H1 (cell line): Measurements from ENCODE around the gene ACTR3C. TPM values are rescaled to one million over a fixed set of nuclear protein-coding genes. Genes with fewer than 3 reads are reported as not detected.

Source experiments
- CBX5 ChIP-seq: fragments of 300-800, 300-1000 bp; sonication (generic); IDR thresholded peaks from 2 replicates; pipeline ENCODE4 v1.7.1; 2016; ENCODE audit warnings: antibody characterized with exemption, low read length, low read depth
- NRF1 ChIP-seq: IDR thresholded peaks from 2 replicates; pipeline ENCODE4 v1.6.1; 2011; ENCODE audit warnings: mild to moderate bottlenecking, low read depth, low read length, improper control_type of control experiment
- TBP ChIP-seq: IDR thresholded peaks from 2 replicates; pipeline ENCODE4 v1.6.1; 2011; ENCODE audit warnings: low read depth, low read length, improper control_type of control experiment
- polyA plus RNA-seq, 7 experiments: library from polyadenylated mRNA; depleted of rRNA in 3 of 7; stranded (reverse) in 5 of 7; unstranded in 2 of 7; fragments of >200 nt in 5 of 7; fragments of 200-250 nt in 2 of 7; gene quantifications; 1 replicate in 5 of 7; 2 replicates in 1 of 7; 4 replicates in 1 of 7; pipeline versions ENCODE4 v1.2.1 to v1.2.3, GENCODE V29; 2011 to 2013; ENCODE audit warnings: missing spikeins in 2 of 7, mixed read lengths in 2 of 7
- total RNA-seq: library from RNA; stranded (reverse); fragmentation: NEBNext Ultra II Directional; extraction: Animal tissue kit (Norgen Biotek cat#: 25700); gene quantifications from 2 replicates; pipeline ENCODE4 v1.2.1, GENCODE V29; 2021
- TF ChIP-seq, protein P1 (sequence below): IDR thresholded peaks from 2 replicates; pipeline ENCODE4 v1.6.1; 2012; ENCODE audit warnings: low read length, inconsistent platforms

Gene ACTR3C
- total and polyA plus RNA-seq, 2 of the 8 experiments (the other 6 are each of a cell fraction or from before 2014, with no cell fraction given) = 1.5 TPM; not detected in 1

DNA sequence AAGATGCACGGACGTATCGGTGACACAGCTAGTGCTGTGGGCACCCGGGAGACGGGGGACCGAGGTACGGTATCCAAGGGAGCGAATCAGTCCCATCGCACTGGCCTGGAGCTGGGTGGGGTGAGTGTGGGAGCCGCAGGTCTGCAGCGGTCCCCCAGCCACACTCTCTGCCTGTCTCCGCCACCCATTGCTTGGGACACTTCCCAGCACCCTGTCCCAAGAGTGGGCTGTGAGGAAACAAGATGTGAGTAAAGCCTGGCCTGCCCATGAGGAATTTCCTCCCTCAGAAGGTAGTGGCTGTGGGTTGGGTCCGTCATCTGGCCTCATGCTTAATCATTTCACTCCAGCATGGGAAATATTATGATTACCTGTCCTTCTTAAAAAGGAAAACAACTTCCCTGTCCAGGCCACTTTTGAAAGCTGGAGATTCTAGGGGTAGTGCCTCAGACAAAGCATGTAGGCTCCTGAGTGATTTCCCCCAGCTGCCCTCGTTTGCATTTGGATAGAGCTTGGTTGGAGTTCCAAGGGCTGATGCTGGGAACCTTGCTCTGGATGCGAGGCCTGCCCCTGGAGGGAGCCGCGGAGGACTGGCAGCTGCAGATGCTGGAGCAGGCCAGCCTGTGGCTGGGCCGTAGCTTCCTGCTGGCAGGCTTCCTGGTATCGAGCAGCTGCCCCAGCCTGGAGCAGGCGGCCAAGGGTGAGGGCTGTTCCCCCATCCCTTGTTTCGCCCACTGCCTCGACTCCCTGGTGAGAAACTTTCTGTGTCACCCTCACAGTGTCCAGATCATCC, 6.2 kb upstream of the ACTR3C start (continued):
- TF ChIP-seq, protein P1, sequence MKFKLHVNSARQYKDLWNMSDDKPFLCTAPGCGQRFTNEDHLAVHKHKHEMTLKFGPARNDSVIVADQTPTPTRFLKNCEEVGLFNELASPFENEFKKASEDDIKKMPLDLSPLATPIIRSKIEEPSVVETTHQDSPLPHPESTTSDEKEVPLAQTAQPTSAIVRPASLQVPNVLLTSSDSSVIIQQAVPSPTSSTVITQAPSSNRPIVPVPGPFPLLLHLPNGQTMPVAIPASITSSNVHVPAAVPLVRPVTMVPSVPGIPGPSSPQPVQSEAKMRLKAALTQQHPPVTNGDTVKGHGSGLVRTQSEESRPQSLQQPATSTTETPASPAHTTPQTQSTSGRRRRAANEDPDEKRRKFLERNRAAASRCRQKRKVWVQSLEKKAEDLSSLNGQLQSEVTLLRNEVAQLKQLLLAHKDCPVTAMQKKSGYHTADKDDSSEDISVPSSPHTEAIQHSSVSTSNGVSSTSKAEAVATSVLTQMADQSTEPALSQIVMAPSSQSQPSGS = no peak
- no peak for TF ChIP-seq NRF1
- peak; percentile 79 for TF ChIP-seq TBP
- no peak for TF ChIP-seq CBX5
